Measurements from ENCODE around the gene ID2.

The ID2 gene

GRCh38 chr2:8648441-8649213 is 33.2 kb upstream of the ID2 start:
- DNase-seq (ENCODE audit: low read depth, low spot score) = no peak

- no peak for DNase-seq (ENCODE audit: low read depth, low spot score)
Observed at GRCh38 chr2:8649718-8650117, 32.1 kb upstream of the ID2 start.

- DNase-seq (ENCODE audit: low read depth, low spot score) = no peak
Observed at GRCh38 chr2:8650256-8650655, 31.6 kb upstream of the ID2 start.

GRCh38 chr2:8652774-8653426 is 29.0 kb upstream of the ID2 start:
- DNase-seq (ENCODE audit: low read depth, low spot score) = no peak

- DNase-seq (ENCODE audit: low read depth, low spot score) = no peak
Observed at GRCh38 chr2:8653485-8653884, 28.4 kb upstream of the ID2 start.

- no peak for DNase-seq (ENCODE audit: low read depth, low spot score)
Observed at GRCh38 chr2:8654041-8654440, 27.8 kb upstream of the ID2 start.

- DNase-seq (ENCODE audit: low read depth, low spot score) = no peak
Observed at GRCh38 chr2:8654483-8654882, 27.4 kb upstream of the ID2 start.

- DNase-seq (ENCODE audit: low read depth, low spot score) = no peak
Observed at GRCh38 chr2:8656160-8656641, 25.7 kb upstream of the ID2 start.

- DNase-seq (ENCODE audit: low read depth, low spot score) = no peak
Observed at GRCh38 chr2:8656811-8657210, 25.0 kb upstream of the ID2 start.

- DNase-seq (ENCODE audit: low read depth, low spot score) = no peak
Observed at GRCh38 chr2:8657423-8658062, 24.3 kb upstream of the ID2 start.

GRCh38 chr2:8658064-8658862 is 23.6 kb upstream of the ID2 start:
- DNase-seq (ENCODE audit: low read depth, low spot score) = no peak

GRCh38 chr2:8659092-8659734 is 22.6 kb upstream of the ID2 start:
- DNase-seq (ENCODE audit: low read depth, low spot score) = no peak

GRCh38 chr2:8659735-8660492 is 21.9 kb upstream of the ID2 start:
- DNase-seq (ENCODE audit: low read depth, low spot score) = no peak

GRCh38 chr2:8661235-8661634 is 20.6 kb upstream of the ID2 start:
- no peak for DNase-seq (ENCODE audit: low read depth, low spot score)

- no peak for DNase-seq (ENCODE audit: low read depth, low spot score)
Observed at GRCh38 chr2:8661736-8662135, 20.1 kb upstream of the ID2 start.

- DNase-seq (ENCODE audit: low read depth, low spot score) = no peak
Observed at GRCh38 chr2:8662239-8662879, 19.5 kb upstream of the ID2 start.

- no peak for DNase-seq (ENCODE audit: low read depth, low spot score)
Observed at GRCh38 chr2:8663997-8664396, 17.9 kb upstream of the ID2 start.

GRCh38 chr2:8666581-8666980 is 15.3 kb upstream of the ID2 start:
- DNase-seq (ENCODE audit: low read depth, low spot score) = no peak

- no peak for DNase-seq (ENCODE audit: low read depth, low spot score)
Observed at GRCh38 chr2:8667896-8668512, 13.9 kb upstream of the ID2 start.
